ENCODE measurements around the gene ARHGAP22.

Gene ARHGAP22

GRCh38 chr10:48485711-48486110 is 119.2 kb downstream of the ARHGAP22 start:
- no peak overlapping the region for H3K4me3 ChIP-seq (ENCODE audit: low read depth, low read length)
- TF ChIP-seq, protein P1, sequence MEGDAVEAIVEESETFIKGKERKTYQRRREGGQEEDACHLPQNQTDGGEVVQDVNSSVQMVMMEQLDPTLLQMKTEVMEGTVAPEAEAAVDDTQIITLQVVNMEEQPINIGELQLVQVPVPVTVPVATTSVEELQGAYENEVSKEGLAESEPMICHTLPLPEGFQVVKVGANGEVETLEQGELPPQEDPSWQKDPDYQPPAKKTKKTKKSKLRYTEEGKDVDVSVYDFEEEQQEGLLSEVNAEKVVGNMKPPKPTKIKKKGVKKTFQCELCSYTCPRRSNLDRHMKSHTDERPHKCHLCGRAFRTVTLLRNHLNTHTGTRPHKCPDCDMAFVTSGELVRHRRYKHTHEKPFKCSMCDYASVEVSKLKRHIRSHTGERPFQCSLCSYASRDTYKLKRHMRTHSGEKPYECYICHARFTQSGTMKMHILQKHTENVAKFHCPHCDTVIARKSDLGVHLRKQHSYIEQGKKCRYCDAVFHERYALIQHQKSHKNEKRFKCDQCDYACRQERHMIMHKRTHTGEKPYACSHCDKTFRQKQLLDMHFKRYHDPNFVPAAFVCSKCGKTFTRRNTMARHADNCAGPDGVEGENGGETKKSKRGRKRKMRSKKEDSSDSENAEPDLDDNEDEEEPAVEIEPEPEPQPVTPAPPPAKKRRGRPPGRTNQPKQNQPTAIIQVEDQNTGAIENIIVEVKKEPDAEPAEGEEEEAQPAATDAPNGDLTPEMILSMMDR (IDR thresholded peaks at IDR 0.05; ENCODE audit: low read depth, low read length): no peak

DNA sequence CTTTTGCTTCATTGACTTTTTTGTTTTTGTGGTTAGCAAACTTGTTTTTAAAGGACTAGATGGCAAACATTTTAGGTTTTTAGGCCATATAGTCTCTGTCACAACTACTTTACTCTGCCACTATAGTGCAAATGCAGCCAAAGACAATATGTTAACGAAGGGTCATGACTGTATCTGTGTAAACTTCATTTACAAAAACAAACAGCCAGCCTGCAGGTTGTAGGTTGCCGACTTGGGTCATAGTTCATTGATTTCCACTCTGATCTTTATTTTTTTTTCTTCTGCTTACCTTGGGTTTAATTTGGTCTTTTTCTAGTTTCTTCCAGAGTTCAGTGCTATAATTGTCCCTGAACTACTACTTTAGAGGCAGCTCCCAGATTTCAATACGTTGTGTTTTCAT is 120.0 kb downstream of the ARHGAP22 start:
- H3K4me3 ChIP-seq (ENCODE audit: low read depth, low read length): no peak overlapping the region
- TF ChIP-seq, protein P1 (IDR thresholded peaks at IDR 0.05; ENCODE audit: low read depth, low read length): no peak

DNA sequence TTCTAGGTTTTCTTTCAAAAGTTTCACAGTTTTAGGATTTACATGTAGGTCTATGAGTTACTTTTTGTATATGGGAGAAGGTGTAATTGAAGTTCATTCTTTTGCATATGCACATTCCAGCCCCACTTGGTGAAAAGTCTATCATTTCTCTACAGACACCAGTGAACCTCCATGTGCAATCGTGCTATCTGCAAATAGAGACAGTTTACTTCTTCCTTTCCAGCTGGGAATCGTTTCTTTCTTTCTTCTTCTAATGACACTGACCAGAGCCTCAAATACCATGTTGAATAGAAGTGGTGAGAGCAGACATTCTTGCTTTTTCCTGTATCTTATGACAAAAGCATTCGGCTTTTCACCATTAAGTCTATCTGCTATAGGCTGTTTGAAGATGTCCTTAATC is 122.7 kb downstream of the ARHGAP22 start:
- no peak overlapping the region for H3K4me3 ChIP-seq (ENCODE audit: low read depth, low read length)
- TF ChIP-seq, protein P1 (IDR thresholded peaks at IDR 0.05; ENCODE audit: low read depth, low read length): no peak

- TF ChIP-seq, protein P1 (IDR thresholded peaks at IDR 0.05; ENCODE audit: low read depth, low read length): no peak
- H3K4me3 ChIP-seq (ENCODE audit: low read depth, low read length): no peak overlapping the region
These were observed 123.5 kb downstream of the ARHGAP22 start for GRCh38 chr10:48481385-48481784.

DNA sequence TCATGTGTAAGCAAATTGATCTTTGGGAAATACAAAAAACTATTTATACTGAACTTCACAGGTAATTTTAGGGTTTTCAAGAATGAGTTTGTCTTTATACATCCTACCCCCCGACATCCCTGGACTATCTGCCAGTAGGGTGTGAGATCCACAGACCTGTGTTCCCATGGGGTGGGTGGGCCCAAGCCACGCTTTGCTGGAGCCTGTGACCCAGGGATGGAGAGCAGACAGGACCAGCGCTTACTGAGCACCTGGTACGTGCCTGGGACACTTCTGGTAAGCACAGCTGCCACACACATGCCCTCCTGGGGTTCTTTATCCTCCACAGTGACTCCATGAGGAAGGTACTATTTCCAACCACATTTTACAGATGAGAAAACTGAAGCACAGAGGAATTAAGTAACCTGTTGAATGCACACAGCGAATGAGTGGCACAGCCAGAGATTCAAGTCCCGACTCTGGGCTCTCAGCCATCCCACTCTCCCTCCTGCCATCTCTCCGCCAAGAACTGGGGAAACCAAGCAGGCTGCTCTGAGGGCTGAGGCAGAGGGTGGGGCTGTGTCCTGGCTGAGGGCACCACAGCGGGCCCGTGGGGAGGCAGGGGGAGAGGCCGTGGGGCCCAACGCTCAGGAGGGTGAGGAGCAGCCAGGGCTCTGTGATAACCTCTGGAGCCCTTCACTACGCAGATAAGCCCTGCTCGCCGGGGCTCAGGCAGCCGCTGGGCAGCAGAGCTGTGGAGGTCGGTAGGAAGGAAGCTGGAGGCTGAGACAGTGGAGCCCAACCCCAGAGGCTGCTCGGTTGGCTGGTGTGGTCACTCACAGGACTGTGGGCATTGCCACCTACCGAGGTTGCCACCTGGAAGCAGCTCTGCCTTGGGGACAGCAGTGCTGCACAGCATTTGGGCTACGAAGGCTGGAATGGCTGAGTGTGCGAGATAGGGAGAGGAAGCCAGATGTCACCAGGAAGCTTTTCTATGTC is 124.2 kb downstream of the ARHGAP22 start:
- TF ChIP-seq, protein P1 (IDR thresholded peaks at IDR 0.05; ENCODE audit: low read depth, low read length): no peak
- no peak overlapping the region for H3K4me3 ChIP-seq (ENCODE audit: low read depth, low read length)

- TF ChIP-seq, protein P1 (IDR thresholded peaks at IDR 0.05; ENCODE audit: low read depth, low read length): no peak
- H3K4me3 ChIP-seq (ENCODE audit: low read depth, low read length): no peak overlapping the region
These were observed 125.7 kb downstream of the ARHGAP22 start for GRCh38 chr10:48478980-48479811.
